Measurements from ENCODE around the gene CDHR1.

GRCh38 chr10:84262190-84262956, 68.0 kb downstream of the CDHR1 start:
- TF ChIP-seq POLR2A (IDR thresholded peaks at IDR 0.05) (no peak), CTCF (IDR thresholded peaks at IDR 0.05 in 4 of 5, conservative IDR thresholded peaks at IDR 0.05 in 1 of 5) (no peak)

Data from gastrocnemius medialis (tissue), 4 donors.